Activated T-cell treated with anti-CD3 and anti-CD28 coated beads, Interleukin-2, amount 50 U/mL, for 4 hours (primary cell): ENCODE data around the gene SLC34A2. TPM values are rescaled to one million over a fixed set of nuclear protein-coding genes. Genes with fewer than 3 reads are reported as not detected.
"Not testable (repeated sequence)": the region's sequence is repeated elsewhere in the genome, so short reads cannot be mapped to it uniquely, and the experiment has no call there.

Source experiments
- ATAC-seq, 2 donors: fragments of 200-7000 bp; cut with Tn5 transposase; one replicate each; pipeline ENCODE4 v1.10.0; 2021
- DNase-seq: peaks from one replicate; pipeline ENCODE4 v3.0.0-alpha.2; 2020
- H3K27me3 Mint-ChIP-seq: one replicate; pipeline ENCODE4 v1.8.0; 2021; ENCODE audit warnings: low read depth, mixed read lengths
- H3K36me3 Mint-ChIP-seq: one replicate; pipeline ENCODE4 v1.8.0; 2022; ENCODE audit warnings: mixed read lengths; ENCODE audit not compliant: insufficient read depth
- H3K4me1 Mint-ChIP-seq: one replicate; pipeline ENCODE4 v1.8.0; 2021; ENCODE audit warnings: low read depth, mixed read lengths
- H3K4me3 Mint-ChIP-seq: one replicate; pipeline ENCODE4 v1.8.0; 2021; ENCODE audit warnings: mild to moderate bottlenecking, moderate library complexity, mixed read lengths
- H3K9me3 Mint-ChIP-seq: one replicate; pipeline ENCODE4 v1.8.0; 2021; ENCODE audit warnings: mixed read lengths
- total RNA-seq, 3 donors: library from RNA; stranded (reverse); gene quantifications; one replicate each; pipeline ENCODE4 v1.2.1, GENCODE V29; 2021

The SLC34A2 gene
- 1 to 10 TPM in 1 of 3 donors, under 1 TPM in 2; 0.61 to 1.1 (median 0.96) TPM for total RNA-seq

GRCh38 chr4:25654971-25655963, at the start of gene SLC34A2:
Gene SLC34A2, plus strand, starts transcription at chr4:25655851. Its CDS starts 6,650 bp downstream, at chr4:25662501.
- Mint-ChIP-seq H3K36me3 (no peaks in the 10 kb centered on the region), H3K27me3 (peaks cover 32% of the 10 kb centered on the region), H3K4me3 (no peak within 1 kb of the TSS), H3K4me1 (peaks cover 2% of the 10 kb centered on the region), H3K9me3 (no peaks in the 10 kb centered on the region)
- DNase-seq (no peak), ATAC-seq (no peak)

DNA sequence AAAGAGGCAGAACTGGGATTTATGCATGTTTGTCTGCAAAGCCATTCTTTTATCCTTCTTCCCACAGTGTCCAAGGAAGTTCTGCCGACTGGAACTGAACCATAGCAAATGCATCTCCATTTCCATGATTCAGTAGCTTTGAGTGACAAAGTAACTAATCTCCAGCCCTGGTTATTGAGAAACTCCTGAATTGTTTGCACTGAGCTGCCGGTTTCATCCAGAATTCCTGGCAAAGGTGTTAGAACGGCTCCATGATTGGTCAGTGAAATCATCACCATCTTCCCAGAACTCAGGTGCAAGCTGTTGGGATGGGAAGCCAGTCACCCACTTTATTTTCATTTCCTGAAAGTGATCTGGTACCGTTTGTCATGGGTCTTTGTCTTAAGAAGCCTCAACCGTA, 47.0 kb upstream of the SLC34A2 start:
- H3K9me3 Mint-ChIP-seq = no peaks in the 10 kb centered on the region
- no peak for ATAC-seq
- H3K36me3 Mint-ChIP-seq = no peaks in the 10 kb centered on the region
- H3K27me3 Mint-ChIP-seq = peaks cover 7% of the 10 kb centered on the region
- H3K4me1 Mint-ChIP-seq = no peaks in the 10 kb centered on the region
- H3K4me3 Mint-ChIP-seq = no peak overlapping the region
- no peak for DNase-seq

- H3K9me3 Mint-ChIP-seq = no peaks in the 10 kb centered on the region
- no peak for DNase-seq
- H3K36me3 Mint-ChIP-seq = no peaks in the 10 kb centered on the region
- peaks cover 6% of the 10 kb centered on the region for H3K27me3 Mint-ChIP-seq
- ATAC-seq = no peak
- H3K4me1 Mint-ChIP-seq = no peaks in the 10 kb centered on the region
- H3K4me3 Mint-ChIP-seq = no peak overlapping the region
Measured at GRCh38 chr4:25609976-25610375, 45.7 kb upstream of the SLC34A2 start.

- H3K9me3 Mint-ChIP-seq, H3K27me3 Mint-ChIP-seq, H3K4me3 Mint-ChIP-seq, H3K36me3 Mint-ChIP-seq, H3K4me1 Mint-ChIP-seq, ATAC-seq, DNase-seq: not testable (repeated sequence)
Measured at GRCh38 chr4:25613613-25614012, 42.0 kb upstream of the SLC34A2 start.

- DNase-seq = no peak
- Mint-ChIP-seq H3K9me3 (no peaks in the 10 kb centered on the region), H3K27me3 (no peaks in the 10 kb centered on the region), H3K4me3 (no peak overlapping the region), H3K4me1 (no peaks in the 10 kb centered on the region), H3K36me3 (no peaks in the 10 kb centered on the region)
- ATAC-seq = no peak
Measured at GRCh38 chr4:25614807-25615206, 40.8 kb upstream of the SLC34A2 start.

DNA sequence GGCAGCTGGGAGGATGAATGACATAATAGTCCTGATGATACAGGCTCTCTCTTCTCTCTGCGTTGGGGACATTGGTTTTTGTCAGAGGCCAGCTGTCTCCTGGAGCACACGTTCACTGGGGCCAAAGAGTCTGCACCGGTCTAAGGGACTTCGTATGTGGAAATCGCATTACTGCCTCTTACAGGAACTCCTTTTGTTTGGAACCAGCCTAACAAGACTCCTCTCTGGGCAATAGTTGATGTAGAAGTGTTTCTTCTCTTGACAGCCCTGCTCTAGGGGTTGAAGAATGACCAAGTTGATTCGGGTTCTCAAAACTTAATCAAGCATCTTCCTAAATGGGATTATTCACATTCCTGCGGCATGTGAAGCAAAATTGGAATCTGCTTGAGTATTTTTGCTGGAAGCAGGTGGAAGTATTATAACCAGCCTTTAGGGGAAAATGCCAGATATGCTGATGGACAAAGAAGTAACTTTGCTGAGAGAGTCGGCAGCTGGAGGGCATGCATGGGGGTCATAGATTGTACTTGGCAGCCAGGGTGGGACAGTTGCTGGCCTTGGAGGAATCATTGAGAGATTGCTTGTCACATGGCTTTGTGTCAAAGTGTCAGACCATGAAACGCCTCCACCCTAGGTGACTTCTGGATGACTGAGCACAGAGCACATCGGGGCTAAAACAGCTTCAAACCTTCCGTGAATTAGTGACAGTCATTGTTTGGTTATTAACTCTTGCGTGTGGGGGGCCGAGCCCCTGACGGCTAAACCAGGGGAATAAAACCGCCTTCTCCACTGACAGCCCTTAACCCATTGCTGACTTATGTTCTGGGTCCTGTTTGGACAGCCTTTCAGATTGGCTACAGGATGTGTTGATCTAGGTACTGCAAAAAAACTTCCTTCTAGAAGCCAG, 34.4 kb upstream of the SLC34A2 start:
- H3K36me3 Mint-ChIP-seq = no peaks in the 10 kb centered on the region
- H3K4me3 Mint-ChIP-seq = no peak overlapping the region
- H3K27me3 Mint-ChIP-seq = peaks cover 1% of the 10 kb centered on the region
- no peak for ATAC-seq
- no peak for DNase-seq
- no peaks in the 10 kb centered on the region for H3K4me1 Mint-ChIP-seq
- no peaks in the 10 kb centered on the region for H3K9me3 Mint-ChIP-seq

DNA sequence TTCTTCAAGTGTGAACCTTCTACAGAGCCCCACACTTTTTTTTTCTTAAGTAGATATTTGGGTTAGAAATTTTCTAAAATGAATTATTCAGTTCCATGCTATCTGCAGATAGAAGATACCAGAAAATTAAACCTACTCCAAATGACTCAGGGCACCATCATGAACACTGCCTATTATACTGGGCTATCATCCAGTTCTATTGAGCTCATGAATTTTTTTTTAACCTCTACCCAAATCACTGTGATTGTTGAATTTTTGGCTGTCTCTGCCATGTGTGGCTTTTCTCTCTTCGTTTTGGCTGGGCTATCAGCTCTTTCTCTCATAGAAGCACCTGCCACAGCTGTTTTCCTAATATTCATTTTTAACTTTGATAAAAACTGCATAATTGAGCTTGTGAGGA, 31.0 kb upstream of the SLC34A2 start:
- DNase-seq (no peak), ATAC-seq (no peak)
- no peaks in the 10 kb centered on the region for H3K36me3 Mint-ChIP-seq
- no peaks in the 10 kb centered on the region for H3K9me3 Mint-ChIP-seq
- H3K27me3 Mint-ChIP-seq = peaks cover 4% of the 10 kb centered on the region
- no peak overlapping the region for H3K4me3 Mint-ChIP-seq
- no peaks in the 10 kb centered on the region for H3K4me1 Mint-ChIP-seq

DNA sequence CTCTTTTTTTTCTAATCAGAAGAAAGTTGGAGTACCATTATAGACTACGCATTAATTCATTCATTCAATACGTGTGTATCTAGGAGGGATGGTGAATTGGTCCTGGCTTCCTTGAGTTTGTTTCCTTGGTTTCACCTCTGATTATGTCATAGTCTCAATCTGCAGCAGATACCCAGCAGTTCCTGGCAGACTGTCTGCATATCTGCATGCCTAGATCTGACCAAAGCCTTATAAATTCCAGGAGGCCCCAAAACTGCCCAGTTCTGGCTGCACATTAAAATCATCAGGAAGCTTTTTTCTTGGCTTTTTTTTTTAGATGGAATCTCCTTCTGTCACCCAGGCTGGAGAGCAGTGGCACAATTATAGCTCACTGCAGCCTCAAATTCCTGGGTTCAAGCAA, 27.2 kb upstream of the SLC34A2 start:
- Mint-ChIP-seq H3K4me3 (no peak overlapping the region), H3K27me3 (peaks cover 4% of the 10 kb centered on the region), H3K4me1 (no peaks in the 10 kb centered on the region), H3K36me3 (no peaks in the 10 kb centered on the region), H3K9me3 (no peaks in the 10 kb centered on the region)
- ATAC-seq (no peak), DNase-seq (no peak)

DNA sequence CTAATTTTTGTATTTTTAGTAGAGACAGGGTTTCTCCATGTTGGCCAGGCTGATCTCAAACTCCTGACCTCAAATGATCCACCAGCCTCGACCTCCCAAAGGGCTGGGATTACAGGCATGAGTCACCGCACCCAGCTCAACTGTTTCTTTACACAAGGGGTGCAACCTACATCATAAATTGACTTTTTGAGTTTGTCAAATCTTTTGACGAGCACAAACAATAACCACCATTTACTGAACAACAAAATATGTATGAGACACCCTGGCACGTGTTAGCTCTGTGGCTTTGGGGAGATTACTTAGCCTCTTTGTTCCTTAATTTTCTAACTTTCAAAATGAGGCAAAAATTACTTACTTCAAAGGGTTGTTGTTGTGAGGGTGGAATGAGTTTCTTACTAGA, 23.5 kb upstream of the SLC34A2 start:
- no peaks in the 10 kb centered on the region for H3K36me3 Mint-ChIP-seq
- DNase-seq (no peak), ATAC-seq (no peak)
- peaks cover 4% of the 10 kb centered on the region for H3K27me3 Mint-ChIP-seq
- H3K9me3 Mint-ChIP-seq = no peaks in the 10 kb centered on the region
- H3K4me1 Mint-ChIP-seq = no peaks in the 10 kb centered on the region
- no peak overlapping the region for H3K4me3 Mint-ChIP-seq

DNA sequence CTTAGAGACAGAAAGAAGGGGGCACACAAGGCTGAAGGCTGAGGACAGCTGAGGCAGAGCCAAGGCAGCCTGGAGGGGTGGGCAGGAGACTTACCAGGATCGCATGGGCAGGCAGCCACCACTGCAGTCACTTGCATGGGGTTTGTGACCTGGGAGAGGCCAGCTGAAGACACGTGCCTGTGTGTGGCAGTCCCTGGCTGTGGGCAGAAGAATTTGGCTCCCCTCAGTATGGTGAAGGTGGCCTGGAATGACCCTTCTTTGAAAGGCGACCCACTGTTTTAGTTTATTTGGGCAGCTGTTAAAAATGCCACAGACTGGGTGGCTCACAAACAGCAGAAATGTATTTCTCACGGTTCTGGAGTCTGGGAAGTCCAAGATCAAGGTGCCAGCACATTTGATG, 22.1 kb upstream of the SLC34A2 start:
- Mint-ChIP-seq H3K36me3 (no peaks in the 10 kb centered on the region), H3K4me3 (no peak overlapping the region), H3K4me1 (no peaks in the 10 kb centered on the region), H3K27me3 (peaks cover 3% of the 10 kb centered on the region), H3K9me3 (no peaks in the 10 kb centered on the region)
- ATAC-seq = no peak
- no peak for DNase-seq

GRCh38 chr4:25635501-25635900, 20.1 kb upstream of the SLC34A2 start:
- Mint-ChIP-seq H3K4me1 (no peaks in the 10 kb centered on the region), H3K9me3 (no peaks in the 10 kb centered on the region), H3K27me3 (peaks cover 2% of the 10 kb centered on the region), H3K4me3 (no peak overlapping the region), H3K36me3 (no peaks in the 10 kb centered on the region)
- DNase-seq (no peak), ATAC-seq (no peak)

GRCh38 chr4:25637581-25638220, 17.9 kb upstream of the SLC34A2 start:
- ATAC-seq = no peak
- DNase-seq = no peak
- Mint-ChIP-seq H3K27me3 (no peaks in the 10 kb centered on the region), H3K4me1 (no peaks in the 10 kb centered on the region), H3K9me3 (no peaks in the 10 kb centered on the region), H3K36me3 (no peaks in the 10 kb centered on the region), H3K4me3 (no peak overlapping the region)

DNA sequence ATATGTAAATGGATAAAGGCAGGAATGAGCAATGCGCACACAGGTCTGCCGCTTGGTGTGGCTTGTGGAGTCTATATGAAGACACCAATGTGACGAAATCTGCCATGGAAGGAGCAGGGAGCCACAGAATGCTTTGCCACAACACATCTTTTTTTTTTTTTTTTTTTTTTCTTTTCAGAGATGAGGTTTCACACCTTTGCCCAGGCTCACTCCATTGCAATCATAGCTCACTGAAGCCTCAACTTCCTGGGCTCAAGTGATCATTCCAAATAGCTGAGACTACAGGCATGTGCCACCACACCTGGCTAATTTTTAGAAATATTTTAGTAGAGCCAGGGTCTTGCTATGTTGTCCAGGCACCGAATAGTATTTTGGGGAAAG, 17.4 kb upstream of the SLC34A2 start:
- Mint-ChIP-seq H3K9me3 (no peaks in the 10 kb centered on the region), H3K27me3 (no peaks in the 10 kb centered on the region), H3K4me3 (no peak overlapping the region), H3K36me3 (no peaks in the 10 kb centered on the region), H3K4me1 (no peaks in the 10 kb centered on the region)
- DNase-seq (no peak), ATAC-seq (no peak)

DNA sequence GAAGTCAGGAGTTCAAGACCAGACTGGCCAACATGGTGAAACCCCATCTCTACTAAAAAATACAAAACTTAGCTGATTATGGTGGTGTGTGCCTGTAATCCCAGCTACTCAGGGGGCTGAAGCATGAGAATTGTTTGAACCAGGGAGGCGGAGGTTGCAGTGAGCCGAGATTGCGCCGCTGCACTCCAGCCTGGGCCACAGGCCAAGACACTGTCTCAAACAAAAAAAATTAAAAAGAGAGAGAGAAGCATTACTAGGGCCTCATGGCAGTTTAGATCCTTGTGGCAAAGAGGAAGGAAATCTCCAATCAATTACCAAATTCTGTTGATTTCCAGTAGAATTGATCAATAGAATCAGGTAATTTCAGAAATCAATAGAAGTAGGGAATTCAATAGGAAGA, 16.8 kb upstream of the SLC34A2 start:
- DNase-seq (no peak), ATAC-seq (no peak)
- Mint-ChIP-seq H3K9me3 (no peaks in the 10 kb centered on the region), H3K4me1 (no peaks in the 10 kb centered on the region), H3K4me3 (no peak overlapping the region), H3K36me3 (no peaks in the 10 kb centered on the region), H3K27me3 (no peaks in the 10 kb centered on the region)
